ENCODE measurements around the gene UQCR11. TPM values are rescaled to one million over a fixed set of nuclear protein-coding genes. Genes with fewer than 3 reads are reported as not detected.

Gene UQCR11
- total RNA-seq, 1 donor from 2014 or later = 73.3 TPM

GRCh38 chr19:1569997-1570396, 35.3 kb downstream of the UQCR11 start:
- DNase-seq (ENCODE audit: low read depth) = no peak

- peak; percentile 76 for DNase-seq (ENCODE audit: low read depth)
Observed at GRCh38 chr19:1568320-1569019, 36.8 kb downstream of the UQCR11 start, which contains the start of gene MEX3D. TSS of gene MEX3D (minus strand) at chr19:1568325. CDS start at chr19:1568058, 267 bp downstream.

GRCh38 chr19:1567848-1568227, 37.4 kb downstream of the UQCR11 start:
- no peak for DNase-seq (ENCODE audit: low read depth)

GRCh38 chr19:1567116-1567847, 38.0 kb downstream of the UQCR11 start:
- no peak for DNase-seq (ENCODE audit: low read depth)

- DNase-seq (ENCODE audit: low read depth) = peak; percentile 91
Observed at GRCh38 chr19:1566392-1567115, 38.7 kb downstream of the UQCR11 start.

- no peak for DNase-seq (ENCODE audit: low read depth)
Observed at GRCh38 chr19:1563251-1563650, 42.0 kb downstream of the UQCR11 start.

- no peak for DNase-seq (ENCODE audit: low read depth)
Observed at GRCh38 chr19:1561236-1561842, 43.9 kb downstream of the UQCR11 start.

GRCh38 chr19:1560286-1560882, 44.9 kb downstream of the UQCR11 start:
- DNase-seq (ENCODE audit: low read depth) = no peak

- no peak for DNase-seq (ENCODE audit: low read depth)
Observed at GRCh38 chr19:1558552-1558951, 46.7 kb downstream of the UQCR11 start.

GRCh38 chr19:1556390-1557070, 48.7 kb downstream of the UQCR11 start:
- DNase-seq (ENCODE audit: low read depth) = no peak

GRCh38 chr19:1555487-1556389, 49.5 kb downstream of the UQCR11 start:
- no peak for DNase-seq (ENCODE audit: low read depth)

- no peak for DNase-seq (ENCODE audit: low read depth)
Observed at GRCh38 chr19:1554968-1555367, 50.3 kb downstream of the UQCR11 start.

- no peak for DNase-seq (ENCODE audit: low read depth)
Observed at GRCh38 chr19:1553415-1553814, 51.8 kb downstream of the UQCR11 start.

GRCh38 chr19:1551068-1552040, 53.9 kb downstream of the UQCR11 start:
- DNase-seq (ENCODE audit: low read depth) = no peak

GRCh38 chr19:1549332-1549945, 55.8 kb downstream of the UQCR11 start:
- DNase-seq (ENCODE audit: low read depth) = no peak
